Endodermal cell (in vitro differentiated cells): ENCODE results near the gene PPP2CA. TPM values are rescaled to one million over a fixed set of nuclear protein-coding genes. Genes with fewer than 3 reads are reported as not detected.

Experiments
- DNase-seq: peaks from one replicate; pipeline ENCODE4 v3.0.0-alpha.2; 2017
- H3K27ac ChIP-seq: 2 replicates; pipeline ENCODE4 v1.5.1; 2013; ENCODE audit warnings: mild to moderate bottlenecking, low read depth, low read length, moderate library complexity
- H3K27me3 ChIP-seq: 2 replicates; pipeline ENCODE4 v1.6.1; 2013; ENCODE audit warnings: mild to moderate bottlenecking, low read length, moderate library complexity; ENCODE audit not compliant: insufficient read depth, control insufficient read depth, poor library complexity, severe bottlenecking
- H3K36me3 ChIP-seq: 2 replicates; pipeline ENCODE4 v1.7.0; 2013; ENCODE audit warnings: mild to moderate bottlenecking, low read length, moderate library complexity; ENCODE audit not compliant: control insufficient read depth, insufficient read depth
- H3K4me1 ChIP-seq: one replicate; pipeline ENCODE4 v1.7.0; 2013; ENCODE audit warnings: low read length; ENCODE audit not compliant: control insufficient read depth, insufficient read depth
- H3K4me3 ChIP-seq: 2 replicates; pipeline ENCODE4 v1.5.1; 2013; ENCODE audit warnings: mild to moderate bottlenecking, low read length, moderate library complexity
- H3K9ac ChIP-seq: 2 replicates; pipeline ENCODE4 v1.6.1; 2013; ENCODE audit warnings: mild to moderate bottlenecking, low read length, moderate library complexity; ENCODE audit not compliant: poor library complexity, severe bottlenecking; ENCODE audit errors: extremely low read depth
- H3K9me3 ChIP-seq: 2 replicates; pipeline ENCODE4 v1.6.1; 2013; ENCODE audit warnings: mild to moderate bottlenecking, low read length, moderate library complexity; ENCODE audit not compliant: control insufficient read depth
- H3K27ac Mint-ChIP-seq: 2 replicates; pipeline ENCODE4 v1.8.0; 2020; ENCODE audit warnings: mixed read lengths
- H3K27me3 Mint-ChIP-seq: 2 replicates; pipeline ENCODE4 v1.8.0; 2021; ENCODE audit warnings: mild to moderate bottlenecking, mixed read lengths; ENCODE audit not compliant: insufficient read depth
- H3K36me3 Mint-ChIP-seq: 2 replicates; pipeline ENCODE4 v1.8.0; 2020; ENCODE audit warnings: low read depth, mixed read lengths
- H3K4me1 Mint-ChIP-seq: 2 replicates; pipeline ENCODE4 v1.8.0; 2020; ENCODE audit warnings: mixed read lengths
- H3K4me3 Mint-ChIP-seq: 2 replicates; pipeline ENCODE4 v1.8.0; 2020; ENCODE audit warnings: mild to moderate bottlenecking, moderate library complexity, mixed read lengths
- H3K9me3 Mint-ChIP-seq: 2 replicates; pipeline ENCODE4 v1.8.0; 2020; ENCODE audit warnings: mild to moderate bottlenecking, mixed read lengths
- WGBS, 2 experiments: methylation state at CpG; one replicate each; pipeline versions ENCODE4 v1.1.5 to v1.1.7; 2013; ENCODE audit warnings: missing lambda C conversion rate in 2 of 2, mixed read lengths in 1 of 2; ENCODE audit not compliant: insufficient coverage in 1 of 2, insufficient read length in 1 of 2; 5-methylcytosine and 5-hydroxymethylcytosine counted together
- total RNA-seq, 2 donors: library from RNA; stranded (reverse); fragmentation: NEBNext Ultra II Directional in 1 of 2; extraction: Animal tissue kit (Norgen Biotek cat#: 25700) in 1 of 2; gene quantifications; 2 replicates in 1 of 2; 3 replicates in 1 of 2; pipeline ENCODE4 v1.2.1, GENCODE V29; 2021
- TF ChIP-seq, protein P1 (sequence below): fragments of 200-600 bp; sonication (generic); conservative IDR thresholded peaks from 2 replicates; pipeline ENCODE4 v1.5.0; 2021; ENCODE audit warnings: antibody characterized with exemption, mild to moderate bottlenecking

PPP2CA gene
- total RNA-seq, 2 donors from 2014 or later = 174 to 185 TPM

DNA sequence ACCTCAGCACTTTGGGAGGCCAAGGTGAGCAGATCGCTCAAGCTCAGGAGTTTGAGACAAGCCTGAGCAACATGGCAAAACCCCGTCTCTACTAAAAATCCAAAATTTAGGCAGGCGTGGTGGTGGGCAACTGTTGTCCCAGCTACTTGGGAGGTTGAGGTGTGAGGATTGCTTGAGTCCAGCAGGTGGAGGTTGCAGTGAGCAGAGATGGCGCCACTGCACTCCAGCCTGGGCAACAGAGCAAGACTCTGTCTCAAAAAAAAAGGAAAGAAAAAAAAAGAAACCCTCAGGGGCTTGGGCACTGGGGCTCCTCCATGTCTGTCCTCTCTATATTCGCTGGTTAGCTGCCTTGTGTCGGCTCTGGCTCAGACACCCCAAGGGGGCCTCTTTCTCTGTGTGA lies 10.9 kb upstream of the PPP2CA start:
- no peak overlapping the region for H3K4me3 ChIP-seq
- no peak overlapping the region for H3K4me3 Mint-ChIP-seq
- no peaks in the 10 kb centered on the region for H3K36me3 ChIP-seq
- 91 to 92% methylated on average over 5 to 6 of the region's 6 CpGs for WGBS, 2 experiments
- H3K9me3 Mint-ChIP-seq = no peaks in the 10 kb centered on the region
- no peaks in the 10 kb centered on the region for H3K27me3 ChIP-seq
- H3K9ac ChIP-seq = no peak overlapping the region
- H3K9me3 ChIP-seq = no peaks in the 10 kb centered on the region
- TF ChIP-seq, protein P1, sequence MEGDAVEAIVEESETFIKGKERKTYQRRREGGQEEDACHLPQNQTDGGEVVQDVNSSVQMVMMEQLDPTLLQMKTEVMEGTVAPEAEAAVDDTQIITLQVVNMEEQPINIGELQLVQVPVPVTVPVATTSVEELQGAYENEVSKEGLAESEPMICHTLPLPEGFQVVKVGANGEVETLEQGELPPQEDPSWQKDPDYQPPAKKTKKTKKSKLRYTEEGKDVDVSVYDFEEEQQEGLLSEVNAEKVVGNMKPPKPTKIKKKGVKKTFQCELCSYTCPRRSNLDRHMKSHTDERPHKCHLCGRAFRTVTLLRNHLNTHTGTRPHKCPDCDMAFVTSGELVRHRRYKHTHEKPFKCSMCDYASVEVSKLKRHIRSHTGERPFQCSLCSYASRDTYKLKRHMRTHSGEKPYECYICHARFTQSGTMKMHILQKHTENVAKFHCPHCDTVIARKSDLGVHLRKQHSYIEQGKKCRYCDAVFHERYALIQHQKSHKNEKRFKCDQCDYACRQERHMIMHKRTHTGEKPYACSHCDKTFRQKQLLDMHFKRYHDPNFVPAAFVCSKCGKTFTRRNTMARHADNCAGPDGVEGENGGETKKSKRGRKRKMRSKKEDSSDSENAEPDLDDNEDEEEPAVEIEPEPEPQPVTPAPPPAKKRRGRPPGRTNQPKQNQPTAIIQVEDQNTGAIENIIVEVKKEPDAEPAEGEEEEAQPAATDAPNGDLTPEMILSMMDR = no peak
- H3K4me1 Mint-ChIP-seq = peaks cover 13% of the 10 kb centered on the region
- H3K27ac ChIP-seq = no peak overlapping the region
- no peak overlapping the region for H3K27ac Mint-ChIP-seq
- no peak for DNase-seq
- H3K27me3 Mint-ChIP-seq = peaks cover 2% of the 10 kb centered on the region
- peaks cover 3% of the 10 kb centered on the region for H3K4me1 ChIP-seq
- no peaks in the 10 kb centered on the region for H3K36me3 Mint-ChIP-seq

DNA sequence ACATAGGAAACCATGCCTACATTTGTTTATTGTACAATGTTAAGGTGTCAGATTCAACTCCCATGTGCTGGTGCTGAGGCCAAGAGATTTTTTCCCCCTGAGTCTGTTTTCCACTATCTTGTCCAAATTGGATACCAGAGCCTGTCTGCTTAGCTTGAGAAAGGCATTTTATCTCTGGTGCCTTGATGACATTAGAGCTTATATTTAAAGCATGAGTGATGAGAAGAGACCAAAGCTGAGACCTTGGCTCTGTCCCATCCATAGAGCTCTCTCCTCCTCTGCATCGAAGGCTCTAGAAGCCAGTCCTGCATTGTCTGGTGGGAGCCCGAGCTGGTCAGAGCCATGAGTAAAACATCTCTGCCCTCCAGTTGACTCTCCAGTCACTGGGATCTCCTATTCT lies 10.4 kb upstream of the PPP2CA start:
- TF ChIP-seq, protein P1 = no peak
- no peak overlapping the region for H3K4me3 Mint-ChIP-seq
- no peak overlapping the region for H3K27ac Mint-ChIP-seq
- H3K9me3 Mint-ChIP-seq = no peaks in the 10 kb centered on the region
- Histone ChIP-seq H3K27ac (no peak overlapping the region), H3K27me3 (no peaks in the 10 kb centered on the region), H3K9ac (no peak overlapping the region), H3K9me3 (no peaks in the 10 kb centered on the region), H3K4me1 (peaks cover 3% of the 10 kb centered on the region), H3K36me3 (no peaks in the 10 kb centered on the region), H3K4me3 (no peak overlapping the region)
- H3K36me3 Mint-ChIP-seq = no peaks in the 10 kb centered on the region
- peaks cover 2% of the 10 kb centered on the region for H3K27me3 Mint-ChIP-seq
- DNase-seq = no peak
- peaks cover 13% of the 10 kb centered on the region for H3K4me1 Mint-ChIP-seq
- WGBS, 2 experiments = 89 to 100% methylated on average over 1 to 2 of the region's 2 CpGs

DNA sequence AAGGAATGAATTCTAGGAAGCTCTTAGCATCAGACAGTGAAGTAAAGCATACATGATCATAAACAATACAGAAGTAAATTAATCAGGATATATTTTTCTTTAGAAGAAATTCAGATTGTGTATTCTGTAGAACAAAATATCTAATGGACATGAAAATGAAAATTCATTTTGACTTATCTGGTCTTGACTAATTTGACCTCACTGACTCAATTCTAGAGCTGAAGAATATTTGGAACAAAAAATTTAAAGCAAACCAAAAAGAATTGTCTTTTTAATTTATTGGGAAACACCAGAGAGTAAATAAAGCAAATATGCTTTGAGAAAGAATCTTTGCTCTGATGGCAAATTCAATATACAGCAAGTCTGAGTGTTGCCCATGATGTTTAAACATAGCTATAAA lies 2.8 kb upstream of the PPP2CA start:
- no peak overlapping the region for H3K27ac ChIP-seq
- no peak overlapping the region for H3K9ac ChIP-seq
- H3K4me1 ChIP-seq = no peaks in the 10 kb centered on the region
- peaks cover 19% of the 10 kb centered on the region for H3K4me1 Mint-ChIP-seq
- H3K9me3 ChIP-seq = no peaks in the 10 kb centered on the region
- no peaks in the 10 kb centered on the region for H3K9me3 Mint-ChIP-seq
- DNase-seq = no peak
- TF ChIP-seq, protein P1 = no peak
- H3K36me3 Mint-ChIP-seq = peaks cover 5% of the 10 kb centered on the region
- no peak overlapping the region for H3K4me3 ChIP-seq
- no peaks in the 10 kb centered on the region for H3K27me3 ChIP-seq
- peaks cover 5% of the 10 kb centered on the region for H3K27me3 Mint-ChIP-seq
- no peak overlapping the region for H3K27ac Mint-ChIP-seq
- H3K4me3 Mint-ChIP-seq = no peak overlapping the region
- H3K36me3 ChIP-seq = peaks cover 9% of the 10 kb centered on the region
